Heart left ventricle (tissue), 13 donors: ENCODE data around the gene PTPN13.

Experiments used
- POLR2A ChIP-seq, 2 donors: fragments of 450-650 bp; IDR thresholded peaks; one replicate each; pipeline ENCODE4 v1.6.1; 2017; ENCODE audit warnings: antibody characterized with exemption in 2 of 2, mild to moderate bottlenecking in 2 of 2, moderate library complexity in 2 of 2
- TF ChIP-seq, protein P1 (sequence below), 12 donors: fragments of 200-600 bp; sonication (generic) in 4 of 12; IDR thresholded peaks; one replicate each; pipeline versions ENCODE4 v1.5.0 to v1.8.0; 2018 to 2022; ENCODE audit warnings: antibody characterized with exemption in 12 of 12, mild to moderate bottlenecking in 5 of 12
- donor health status: ischemic (EF 13 %, LVEDD 7.1; RV severe dilation, severe dysfunction).
- donor health status: DM: no; HTN: yes; CAD: no.
- donor health status: DM: no; HTN: no; CAD: no.
- donor health status: ischemic (EF 25% LVEDD 6.9; RV normal size, moderate dysfunction).
- donor health status: ischemic (EF 25% LVEDD 5.7; RV mildly dilated, moderate dysfunction).
- donor health status: ischemic (EF 35%, LVEDD 5.7; RV mildly dilated, moderate dysfunction).
- donor health status: nonischemic (EF 11% LVEDD 7.7; RV severe dilation, severe dysfunction).
- donor health status: DM: yes; HTN: yes; CAD: no.
- donor health status: PGD.
- donor health status: ischemic (EF 29% LVEDD 5.4; RV normal size, mild dysfunction).
- donor health status: nonischemic (EF 23%, LVEDD 6.1; RV moderate dilation, normal function).

DNA sequence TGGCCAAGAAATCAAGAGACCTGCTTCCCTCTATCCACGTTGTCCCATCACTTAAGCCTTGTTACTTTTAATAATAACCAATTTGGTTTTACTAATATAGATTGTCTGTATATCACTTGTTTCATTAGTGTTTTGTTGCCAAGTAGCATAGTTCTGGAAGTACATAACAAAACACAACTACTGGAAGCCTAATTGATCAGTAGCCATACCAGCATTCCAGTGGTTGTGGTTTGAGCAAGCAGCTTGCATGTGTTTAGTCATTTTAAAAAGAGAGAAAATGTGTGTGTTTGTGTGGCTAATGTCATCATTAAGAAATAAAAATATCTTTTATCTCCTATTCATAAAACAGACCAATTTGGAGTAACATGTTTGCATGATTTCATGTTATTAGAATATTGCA, 70.8 kb downstream of the PTPN13 start:
- TF ChIP-seq, protein P1, sequence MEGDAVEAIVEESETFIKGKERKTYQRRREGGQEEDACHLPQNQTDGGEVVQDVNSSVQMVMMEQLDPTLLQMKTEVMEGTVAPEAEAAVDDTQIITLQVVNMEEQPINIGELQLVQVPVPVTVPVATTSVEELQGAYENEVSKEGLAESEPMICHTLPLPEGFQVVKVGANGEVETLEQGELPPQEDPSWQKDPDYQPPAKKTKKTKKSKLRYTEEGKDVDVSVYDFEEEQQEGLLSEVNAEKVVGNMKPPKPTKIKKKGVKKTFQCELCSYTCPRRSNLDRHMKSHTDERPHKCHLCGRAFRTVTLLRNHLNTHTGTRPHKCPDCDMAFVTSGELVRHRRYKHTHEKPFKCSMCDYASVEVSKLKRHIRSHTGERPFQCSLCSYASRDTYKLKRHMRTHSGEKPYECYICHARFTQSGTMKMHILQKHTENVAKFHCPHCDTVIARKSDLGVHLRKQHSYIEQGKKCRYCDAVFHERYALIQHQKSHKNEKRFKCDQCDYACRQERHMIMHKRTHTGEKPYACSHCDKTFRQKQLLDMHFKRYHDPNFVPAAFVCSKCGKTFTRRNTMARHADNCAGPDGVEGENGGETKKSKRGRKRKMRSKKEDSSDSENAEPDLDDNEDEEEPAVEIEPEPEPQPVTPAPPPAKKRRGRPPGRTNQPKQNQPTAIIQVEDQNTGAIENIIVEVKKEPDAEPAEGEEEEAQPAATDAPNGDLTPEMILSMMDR (IDR thresholded peaks at IDR 0.05) = no peak
- TF ChIP-seq POLR2A (IDR thresholded peaks at IDR 0.05) = no peak
